HG02678 (cell line): ENCODE results near the gene DNTTIP2.
"Not testable (repeated sequence)": the region's sequence is repeated elsewhere in the genome, so short reads cannot be mapped to it uniquely, and the experiment has no call there.

Experiments
- ATAC-seq: cut with Tn5 transposase; IDR thresholded peaks from one replicate; pipeline ENCODE4 v1.9.1; 2021; ENCODE audit warnings: mild to moderate bottlenecking, moderate library complexity; ENCODE audit not compliant: unreplicated experiment

DNTTIP2 gene

GRCh38 chr1:93878889-93879586 is at the start of gene DNTTIP2:
DNTTIP2 (minus strand) TSS chr1:93879206; CDS start chr1:93879148, 58 bp downstream.
- peak; percentile 98 for ATAC-seq

- ATAC-seq: no peak
These were observed 46.2 kb upstream of the DNTTIP2 start for GRCh38 chr1:93925206-93925605.

- ATAC-seq: no peak
These were observed 40.8 kb upstream of the DNTTIP2 start for GRCh38 chr1:93919780-93920179.

GRCh38 chr1:93917302-93917701 is 38.3 kb upstream of the DNTTIP2 start:
- ATAC-seq: no peak

- ATAC-seq: not testable (repeated sequence)
These were observed 31.9 kb upstream of the DNTTIP2 start for GRCh38 chr1:93910880-93911279.

GRCh38 chr1:93910305-93910704 is 31.3 kb upstream of the DNTTIP2 start:
- ATAC-seq: no peak

- ATAC-seq: peak; percentile 94
These were observed 30.4 kb upstream of the DNTTIP2 start, which contains the start of gene GCLM for GRCh38 chr1:93909146-93910050. GCLM (minus strand) TSS chr1:93909430; CDS start chr1:93909163, 267 bp downstream.

GRCh38 chr1:93908394-93909145 is 29.6 kb upstream of the DNTTIP2 start:
- peak; percentile 31 for ATAC-seq

- ATAC-seq: no peak
These were observed 28.7 kb upstream of the DNTTIP2 start for GRCh38 chr1:93907718-93908117.

- ATAC-seq: no peak
These were observed 27.5 kb upstream of the DNTTIP2 start for GRCh38 chr1:93906480-93906879.

- ATAC-seq: no peak
These were observed 26.7 kb upstream of the DNTTIP2 start for GRCh38 chr1:93905734-93906133.

- no peak for ATAC-seq
These were observed 26.0 kb upstream of the DNTTIP2 start for GRCh38 chr1:93905051-93905450.

GRCh38 chr1:93904228-93904627 is 25.2 kb upstream of the DNTTIP2 start:
- ATAC-seq: no peak

- no peak for ATAC-seq
These were observed 21.9 kb upstream of the DNTTIP2 start for GRCh38 chr1:93900723-93901504.

- no peak for ATAC-seq
These were observed 20.7 kb upstream of the DNTTIP2 start for GRCh38 chr1:93899543-93900207.

GRCh38 chr1:93888900-93889299 is 9.9 kb upstream of the DNTTIP2 start:
- no peak for ATAC-seq

GRCh38 chr1:93882269-93882668 is 3.3 kb upstream of the DNTTIP2 start:
- no peak for ATAC-seq

- no peak for ATAC-seq
These were observed 1.7 kb upstream of the DNTTIP2 start for GRCh38 chr1:93880731-93881130.

GRCh38 chr1:93878501-93878888 is 511 bp downstream of the DNTTIP2 start:
- ATAC-seq: peak; percentile 47

- ATAC-seq: no peak
These were observed 1.5 kb downstream of the DNTTIP2 start for GRCh38 chr1:93877529-93877928.
